WERI-Rb-1 (cell line): ENCODE data around the gene PLA2G2E.

ENCODE experiments used
- DNase-seq: peaks from one replicate; pipeline ENCODE4 v3.0.0-alpha.2; 2020
- H3K27ac ChIP-seq: fragments of 250-450 bp; sonication (Bioruptor Pico); 2 replicates; pipeline ENCODE4 v1.5.1; 2020; ENCODE audit warnings: mild to moderate bottlenecking, moderate library complexity
- H3K27me3 ChIP-seq: fragments of 250-450 bp; sonication (Bioruptor Pico); 2 replicates; pipeline ENCODE4 v1.5.1; 2021; ENCODE audit warnings: mild to moderate bottlenecking, low read depth, moderate library complexity; ENCODE audit not compliant: insufficient read depth, severe bottlenecking
- H3K36me3 ChIP-seq: fragments of 250-450 bp; sonication (Bioruptor Pico); 2 replicates; pipeline ENCODE4 v1.5.1; 2020; ENCODE audit warnings: mild to moderate bottlenecking, moderate library complexity
- H3K4me3 ChIP-seq: 2 replicates; pipeline ENCODE4 v1.5.1; 2011; ENCODE audit warnings: low read depth, mild to moderate bottlenecking, control low read depth, low read length
- H3K9me3 ChIP-seq: fragments of 250-450 bp; sonication (Bioruptor Pico); 2 replicates; pipeline ENCODE4 v1.5.1; 2021; ENCODE audit warnings: mild to moderate bottlenecking, moderate library complexity; ENCODE audit not compliant: severe bottlenecking
- CTCF ChIP-seq: IDR thresholded peaks from 2 replicates; pipeline ENCODE4 v1.5.1; 2011; ENCODE audit warnings: low read depth, mild to moderate bottlenecking, control low read depth, inconsistent platforms, low read length

PLA2G2E gene

GRCh38 chr1:19879661-19880060 is 43.8 kb downstream of the PLA2G2E start:
- no peak for DNase-seq
- Histone ChIP-seq H3K27ac (no peak overlapping the region), H3K4me3 (no peak overlapping the region), H3K9me3 (no peaks in the 10 kb centered on the region), H3K27me3 (no peaks in the 10 kb centered on the region), H3K36me3 (peaks cover 8% of the 10 kb centered on the region)
- no peak for TF ChIP-seq CTCF

- no peaks in the 10 kb centered on the region for H3K27me3 ChIP-seq
- peaks cover 3% of the 10 kb centered on the region for H3K9me3 ChIP-seq
- no peak for TF ChIP-seq CTCF
- H3K27ac ChIP-seq: no peak overlapping the region
- no peak for DNase-seq
- H3K4me3 ChIP-seq: no peak overlapping the region
- peaks cover 5% of the 10 kb centered on the region for H3K36me3 ChIP-seq
These were observed 44.2 kb downstream of the PLA2G2E start for GRCh38 chr1:19879227-19879626.

GRCh38 chr1:19878637-19878985 is 44.8 kb downstream of the PLA2G2E start:
- H3K27ac ChIP-seq: no peak overlapping the region
- TF ChIP-seq CTCF: no peak
- DNase-seq: no peak
- H3K4me3 ChIP-seq: no peak overlapping the region
- H3K9me3 ChIP-seq: peaks cover 5% of the 10 kb centered on the region
- H3K36me3 ChIP-seq: peaks cover under 1% of the 10 kb centered on the region
- no peaks in the 10 kb centered on the region for H3K27me3 ChIP-seq

- Histone ChIP-seq H3K27ac (no peak overlapping the region), H3K27me3 (no peaks in the 10 kb centered on the region), H3K4me3 (no peak overlapping the region), H3K36me3 (no peaks in the 10 kb centered on the region), H3K9me3 (peaks cover 5% of the 10 kb centered on the region)
- peak; percentile 16 for DNase-seq
- no peak for TF ChIP-seq CTCF
These were observed 45.4 kb downstream of the PLA2G2E start for GRCh38 chr1:19877821-19878636.

GRCh38 chr1:19877181-19877750 is 46.2 kb downstream of the PLA2G2E start:
- TF ChIP-seq CTCF: no peak

More at GRCh38 chr1:19877181-19877750, 46.2 kb downstream of the PLA2G2E start:
- H3K4me3 ChIP-seq: no peak overlapping the region
- H3K9me3 ChIP-seq: peaks cover 5% of the 10 kb centered on the region
- no peak for DNase-seq
- no peak overlapping the region for H3K27ac ChIP-seq
- H3K27me3 ChIP-seq: no peaks in the 10 kb centered on the region
- H3K36me3 ChIP-seq: no peaks in the 10 kb centered on the region
